ENCODE data around the gene NRP1. TPM values are rescaled to one million over a fixed set of nuclear protein-coding genes. Genes with fewer than 3 reads are reported as not detected.

The NRP1 gene
- total RNA-seq, 4 donors from 2014 or later = 3.1 to 27.7 (median 12.0) TPM

DNA sequence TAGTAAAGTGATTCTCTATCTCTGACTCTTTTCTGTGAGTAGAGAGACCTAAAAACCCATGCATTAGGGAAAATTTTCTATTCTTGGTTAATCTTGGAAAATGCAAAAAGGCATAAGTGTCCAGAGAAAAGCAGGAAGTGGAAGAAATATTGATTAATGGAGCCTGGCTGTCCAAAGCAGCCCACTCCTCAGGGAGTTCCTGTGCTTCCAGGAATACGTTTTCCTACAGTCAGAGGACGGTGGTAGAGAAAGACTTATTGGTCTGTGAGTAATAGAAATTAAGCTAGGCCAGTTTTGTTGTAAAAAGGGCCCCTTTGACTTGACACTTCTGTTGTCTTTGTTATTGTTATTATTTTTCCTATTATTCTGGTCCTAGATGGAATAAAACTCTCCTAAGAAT is 157.8 kb downstream of the NRP1 start:
- no peak for DNase-seq
- Histone ChIP-seq H3K36me3 (peaks cover 0 to 20% (median 0%) of the 10 kb centered on the region in 3 donors), H3K27me3 (no peaks in the 10 kb centered on the region), H3K27ac (no peak overlapping the region), H3K9me3 (no peaks in the 10 kb centered on the region), H3K4me3 (no peak overlapping the region), H3K4me1 (no peaks in the 10 kb centered on the region)
- 74 to 80% methylated on average over 2 of the region's 2 CpGs for WGBS, 2 donors
- TF ChIP-seq POLR2A (IDR thresholded peaks at IDR 0.05) = no peak
- no peak for TF ChIP-seq CTCF (IDR thresholded peaks at IDR 0.05)
- intact Hi-C loops (cut with DNase I) = no loop called here

- Histone ChIP-seq H3K4me3 (no peak overlapping the region), H3K36me3 (peaks cover 0 to 8% (median 0%) of the 10 kb centered on the region in 3 donors), H3K27me3 (no peaks in the 10 kb centered on the region), H3K4me1 (no peaks in the 10 kb centered on the region), H3K9me3 (no peaks in the 10 kb centered on the region), H3K27ac (no peak overlapping the region)
- 65 to 69% methylated on average over 5 of the region's 5 CpGs for WGBS, 2 donors
- DNase-seq = no peak
- TF ChIP-seq POLR2A (IDR thresholded peaks at IDR 0.05) (no peak), CTCF (IDR thresholded peaks at IDR 0.05) (no peak)
- intact Hi-C loops (cut with DNase I) = no loop called here
These were observed 159.6 kb downstream of the NRP1 start for GRCh38 chr10:33174674-33175434.

GRCh38 chr10:33165911-33166310 is 168.6 kb downstream of the NRP1 start:
- TF ChIP-seq POLR2A (IDR thresholded peaks at IDR 0.05) (no peak), CTCF (IDR thresholded peaks at IDR 0.05) (no peak)
- no peaks in the 10 kb centered on the region for H3K9me3 ChIP-seq
- H3K4me1 ChIP-seq = peaks cover 0 to 7% (median 7%) of the 10 kb centered on the region in 3 donors
- no peak overlapping the region for H3K27ac ChIP-seq
- no peaks in the 10 kb centered on the region for H3K27me3 ChIP-seq
- H3K36me3 ChIP-seq = no peaks in the 10 kb centered on the region
- DNase-seq = no peak
- intact Hi-C loops (cut with DNase I) = no loop called here
- WGBS, 2 donors = 31 to 42% methylated on average over 3 of the region's 3 CpGs
- no peak overlapping the region for H3K4me3 ChIP-seq

DNA sequence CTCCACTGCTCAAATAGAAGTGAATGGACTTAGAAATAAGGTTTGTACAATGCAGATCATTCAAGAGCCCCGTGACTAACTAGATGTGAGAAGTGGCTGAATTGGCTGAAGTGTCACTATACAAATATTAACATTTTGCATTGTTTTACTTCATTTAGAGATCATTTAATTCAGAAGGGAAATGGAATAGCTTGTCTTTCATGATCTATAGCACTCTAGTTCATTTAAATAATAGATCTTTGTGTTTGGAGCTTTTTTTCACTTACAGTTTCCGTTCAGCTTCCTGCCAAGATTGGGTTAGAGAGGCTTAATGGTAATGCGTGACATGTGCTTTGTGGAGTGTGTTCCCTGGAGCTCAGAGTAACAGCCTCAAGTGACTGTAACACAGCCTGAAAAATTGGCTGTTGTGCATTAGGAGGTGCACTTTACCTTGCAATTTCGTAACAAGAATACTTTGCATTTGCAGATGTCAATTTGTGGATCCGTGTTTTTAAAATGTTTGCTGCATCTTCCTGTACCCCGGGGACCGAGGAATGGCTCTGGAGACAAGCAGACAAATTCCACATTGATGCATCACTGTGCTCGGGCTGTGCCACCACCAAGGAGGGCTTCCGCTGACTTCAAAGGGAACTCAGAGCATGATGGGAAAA is 170.3 kb downstream of the NRP1 start:
- H3K4me3 ChIP-seq = no peak overlapping the region
- intact Hi-C loops (cut with DNase I) = no loop called here
- no peaks in the 10 kb centered on the region for H3K9me3 ChIP-seq
- WGBS, 2 donors = 31 to 39% methylated on average over 9 of the region's 9 CpGs
- no peak for DNase-seq
- H3K27ac ChIP-seq = no peak overlapping the region
- peaks cover 0 to 7% (median 7%) of the 10 kb centered on the region in 3 donors for H3K4me1 ChIP-seq
- H3K36me3 ChIP-seq = no peaks in the 10 kb centered on the region
- H3K27me3 ChIP-seq = no peaks in the 10 kb centered on the region
- TF ChIP-seq POLR2A (IDR thresholded peaks at IDR 0.05) (no peak), CTCF (IDR thresholded peaks at IDR 0.05) (no peak)

GRCh38 chr10:33162248-33162575 is 172.3 kb downstream of the NRP1 start:
- H3K27ac ChIP-seq = no peak overlapping the region
- intact Hi-C loops (cut with DNase I) = no loop called here
- 77 to 84% methylated on average over 3 of the region's 3 CpGs for WGBS, 2 donors
- H3K4me3 ChIP-seq = no peak overlapping the region
- TF ChIP-seq POLR2A (IDR thresholded peaks at IDR 0.05) (no peak), CTCF (IDR thresholded peaks at IDR 0.05) (no peak)
- no peaks in the 10 kb centered on the region for H3K9me3 ChIP-seq
- peaks cover 0 to 7% (median 7%) of the 10 kb centered on the region in 3 donors for H3K4me1 ChIP-seq
- no peaks in the 10 kb centered on the region for H3K27me3 ChIP-seq
- DNase-seq = no peak
- H3K36me3 ChIP-seq = no peaks in the 10 kb centered on the region
